ENCODE results near the gene ATOH8.

ATOH8 gene

DNA sequence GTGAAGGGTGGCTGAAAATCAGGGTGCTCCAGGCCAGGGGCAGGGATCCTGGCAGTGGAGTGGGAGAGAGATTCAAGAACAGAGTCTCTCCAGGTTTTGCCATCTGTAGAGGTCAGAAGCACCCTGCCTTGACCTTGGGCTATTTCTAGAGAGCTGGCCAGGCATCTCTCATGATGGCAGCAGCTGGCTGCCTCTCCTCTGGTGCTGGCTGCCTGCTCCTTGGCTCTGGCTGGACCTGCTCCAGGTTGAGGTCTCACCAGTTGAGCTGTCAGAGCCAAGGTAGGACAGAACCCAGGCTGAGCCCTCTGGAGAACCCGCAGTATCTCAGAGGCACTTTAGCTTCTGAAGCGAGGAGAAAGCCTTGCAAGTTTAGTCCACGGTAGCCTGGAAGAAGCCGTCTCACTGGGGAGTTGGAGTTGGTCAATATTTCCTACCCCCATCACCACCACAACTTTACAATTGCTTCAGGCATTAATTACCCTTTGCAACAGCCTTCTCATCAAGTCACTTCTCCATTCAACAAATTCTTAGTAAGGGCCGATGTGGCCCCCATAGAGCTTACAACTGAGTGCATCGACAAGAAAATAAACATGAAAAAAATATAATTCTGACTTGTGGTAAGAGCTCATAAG lies 34.1 kb upstream of the ATOH8 start:
- DNase-seq: no peak

DNA sequence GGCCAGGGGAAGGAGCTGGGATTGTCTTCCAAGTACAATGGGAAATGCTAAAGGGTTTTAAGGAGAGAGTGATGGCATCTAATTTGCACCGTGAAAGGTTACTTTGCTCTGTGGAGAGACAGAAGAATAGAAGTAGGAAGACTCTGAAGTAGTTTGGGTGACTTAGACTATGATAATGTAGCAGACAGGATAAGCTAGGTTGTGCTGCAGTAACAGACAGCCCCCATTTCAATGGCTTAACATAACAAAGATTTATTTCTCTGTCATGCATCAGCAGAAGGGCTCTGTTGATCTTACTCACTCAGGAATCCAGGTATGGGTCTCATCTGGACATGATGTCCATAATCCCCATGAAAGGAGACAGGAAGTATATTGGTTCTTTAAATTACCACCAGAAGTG lies 33.3 kb upstream of the ATOH8 start:
- no peak for DNase-seq

DNA sequence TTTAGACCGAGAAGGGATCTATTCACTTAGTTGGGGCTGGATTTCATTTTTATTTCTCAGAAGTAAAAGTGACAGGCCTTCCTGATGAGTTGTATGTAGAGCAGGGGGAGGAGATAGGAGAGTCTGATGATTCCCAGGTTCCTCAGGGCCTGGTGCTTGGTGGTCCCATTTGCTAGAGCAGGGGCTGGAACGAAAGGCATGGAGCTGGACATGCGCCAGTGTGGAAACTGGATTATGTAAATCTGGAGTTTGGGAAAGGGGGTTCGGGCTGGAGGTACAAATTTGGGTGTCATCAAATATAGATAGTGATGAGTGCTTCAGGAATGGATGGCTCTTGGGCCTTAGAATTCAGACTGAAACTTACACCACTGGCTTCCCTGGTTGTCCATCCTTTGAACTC lies 32.1 kb upstream of the ATOH8 start:
- no peak for DNase-seq

DNA sequence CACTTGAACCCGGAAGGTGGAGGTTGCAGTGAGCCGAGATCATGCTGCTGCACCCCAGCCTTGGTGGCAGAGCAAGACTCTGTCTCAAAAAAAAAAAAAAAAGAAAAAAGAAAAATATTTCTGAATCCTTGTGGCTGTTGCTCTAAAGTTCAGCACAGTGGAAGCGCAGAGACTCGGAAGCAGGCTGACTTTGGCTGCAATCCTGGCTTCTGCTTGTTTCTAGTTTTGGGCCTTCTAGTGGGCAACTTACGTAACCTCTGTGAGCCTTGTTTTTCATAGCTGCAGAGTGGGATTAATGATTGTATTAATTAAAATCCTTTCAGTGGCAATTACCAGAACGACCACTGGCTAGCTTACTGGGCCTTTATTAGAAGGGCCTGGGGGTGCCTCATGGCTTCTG lies 31.3 kb upstream of the ATOH8 start:
- DNase-seq: no peak

DNA sequence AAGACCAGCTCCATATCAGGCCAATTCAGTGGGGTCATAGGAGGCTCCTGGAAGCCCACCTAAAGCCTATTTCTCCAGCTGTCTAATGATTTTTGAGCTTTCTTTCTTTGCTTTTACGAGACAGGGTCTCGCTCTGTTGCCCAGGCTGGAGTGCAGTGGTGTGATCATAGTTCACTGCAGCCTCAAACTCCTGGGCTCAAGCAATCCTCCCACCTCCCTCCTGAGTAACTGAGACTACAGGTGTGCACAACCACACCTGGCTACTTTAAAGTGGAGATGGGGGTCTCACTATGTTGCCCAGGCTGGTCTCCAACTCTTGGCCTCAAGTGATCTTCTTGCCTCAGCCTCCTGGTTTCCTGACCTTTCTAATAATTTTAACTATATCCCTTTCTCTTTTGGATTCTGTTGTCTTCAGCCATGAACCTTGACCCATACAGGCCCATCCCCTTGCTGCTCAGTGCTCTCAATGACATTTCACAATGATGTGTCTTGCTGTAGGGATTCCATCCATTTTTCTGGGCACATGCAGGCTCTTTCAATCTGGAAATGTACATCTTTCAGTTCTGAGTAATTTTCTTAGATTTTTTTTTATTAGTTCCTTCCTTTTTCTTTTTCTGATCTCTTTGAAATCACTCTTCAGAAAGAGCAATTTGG lies 30.0 kb upstream of the ATOH8 start:
- no peak for DNase-seq

DNA sequence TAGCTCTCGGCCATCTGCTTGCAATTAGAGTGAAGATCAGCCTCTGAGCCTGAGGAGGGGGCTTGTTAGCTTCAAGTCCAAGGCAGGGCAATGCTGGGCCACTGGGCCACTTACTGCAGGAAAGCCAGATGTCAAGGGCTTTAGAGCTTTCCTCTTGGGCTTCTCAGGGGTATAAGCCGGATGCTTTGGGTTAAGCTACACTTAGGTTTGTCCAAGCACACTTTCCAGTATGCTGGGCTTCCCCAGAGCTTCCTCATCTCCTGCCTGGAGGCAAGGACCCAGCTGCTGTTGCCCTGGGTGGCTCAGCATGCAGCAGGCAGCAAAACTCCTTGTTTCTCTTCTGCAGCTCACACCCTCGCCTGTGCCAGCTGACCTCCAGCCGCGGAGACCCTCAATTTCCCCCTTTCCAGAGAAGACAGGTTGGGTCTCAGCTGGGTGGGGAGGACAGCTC lies 29.0 kb upstream of the ATOH8 start:
- no peak for DNase-seq

DNA sequence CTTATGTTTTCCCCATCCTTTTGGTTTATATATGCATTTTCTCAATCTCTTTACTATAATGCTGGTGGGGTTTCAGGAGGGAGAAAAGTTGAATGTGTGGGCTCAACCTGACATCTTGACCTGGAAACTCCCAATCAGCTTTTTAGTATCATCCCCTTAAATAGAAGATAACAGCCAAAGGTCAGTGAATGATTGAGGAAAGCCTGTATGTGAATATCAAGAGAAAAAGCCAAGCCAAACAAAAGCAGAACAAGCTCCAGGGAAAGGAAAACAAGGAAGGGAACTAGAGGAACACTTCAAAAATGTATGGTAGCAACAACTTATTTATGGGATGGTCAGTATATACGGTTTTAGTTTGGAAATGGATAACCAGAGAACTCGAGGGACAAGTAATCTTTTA lies 28.3 kb upstream of the ATOH8 start:
- DNase-seq: no peak

DNA sequence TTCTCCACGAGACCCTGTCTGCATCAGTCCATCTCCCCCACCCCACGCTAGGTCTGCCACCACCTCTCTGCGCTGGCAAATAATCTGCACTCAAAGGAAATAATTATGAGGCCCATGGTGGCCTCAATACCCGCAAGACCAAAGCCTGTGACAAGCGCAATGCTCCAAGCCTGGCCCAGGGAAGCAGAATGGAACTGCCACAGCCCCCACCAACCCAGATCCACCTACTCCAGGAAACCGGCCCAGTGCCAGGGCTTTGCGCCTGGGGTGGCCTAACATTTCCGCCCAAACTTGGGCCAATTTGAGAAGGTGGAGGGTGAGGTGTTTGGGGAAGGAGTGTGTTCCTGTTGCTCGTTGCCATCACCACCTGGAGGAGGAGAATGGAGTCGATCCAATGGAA lies 26.0 kb upstream of the ATOH8 start:
- no peak for DNase-seq

DNA sequence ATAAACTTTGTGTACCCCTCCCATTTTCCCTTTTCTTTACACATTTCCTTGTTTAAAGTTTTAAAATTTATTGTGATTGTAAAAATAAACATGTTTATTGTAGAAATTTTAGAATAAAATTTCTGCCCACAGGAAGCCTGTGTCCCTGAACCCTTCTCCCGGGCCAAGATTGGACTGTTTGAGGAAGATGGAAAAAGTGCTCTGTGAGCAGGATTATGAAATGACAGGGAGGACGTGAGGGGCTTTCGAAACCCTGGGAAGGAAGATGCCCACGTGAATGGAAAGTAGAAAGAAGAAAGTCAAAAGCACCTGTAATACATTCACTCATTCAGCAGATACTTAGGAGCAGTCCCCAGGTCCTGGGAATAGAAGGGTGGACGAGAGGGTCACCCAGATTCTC lies 25.4 kb upstream of the ATOH8 start:
- DNase-seq: no peak

DNA sequence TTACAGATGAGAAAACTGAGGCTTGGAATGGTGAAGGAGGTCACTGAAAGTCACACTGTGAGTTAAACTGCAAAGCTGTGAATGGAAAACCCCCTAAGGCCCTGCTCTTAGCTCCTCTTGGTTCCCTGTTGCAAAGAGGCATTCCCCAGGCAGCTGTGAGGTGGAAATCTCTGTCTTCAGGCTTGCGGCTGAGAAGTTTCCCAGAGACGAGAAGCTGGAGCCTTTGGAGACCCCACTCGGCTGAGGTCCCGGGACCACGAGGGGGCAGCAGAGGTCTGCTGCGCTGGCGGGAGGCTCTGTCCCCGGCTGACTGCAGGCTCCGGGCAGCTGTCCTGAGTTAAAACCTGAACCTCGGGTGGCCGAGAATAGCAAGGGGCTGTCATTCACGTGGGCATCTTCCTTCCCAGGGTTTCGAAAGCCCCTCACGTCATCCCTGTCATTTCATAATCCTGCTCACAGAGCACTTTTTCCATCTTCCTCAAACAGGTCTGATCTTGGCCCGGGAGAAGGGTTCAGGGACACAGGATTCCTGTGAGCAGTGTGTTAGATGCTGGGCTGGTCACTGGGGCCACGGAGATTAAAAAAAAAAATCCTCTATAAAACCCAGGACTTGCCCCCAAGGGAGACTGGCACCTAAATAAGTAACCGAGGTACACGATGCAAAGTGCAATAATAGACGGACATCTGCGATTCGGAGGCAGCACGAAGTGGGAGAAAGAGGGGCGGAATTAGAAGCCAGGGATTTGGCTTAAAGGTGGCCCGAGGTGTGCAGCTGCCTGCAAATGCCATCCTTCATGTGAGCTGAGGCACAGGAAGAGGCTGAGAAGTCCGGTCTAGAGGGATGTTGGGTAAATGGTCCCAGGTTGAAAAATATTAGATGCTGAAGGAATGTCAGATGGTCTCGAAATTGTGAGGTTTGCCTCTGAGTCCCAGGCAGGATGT lies 24.6 kb upstream of the ATOH8 start:
- peak; percentile 93 for DNase-seq

DNA sequence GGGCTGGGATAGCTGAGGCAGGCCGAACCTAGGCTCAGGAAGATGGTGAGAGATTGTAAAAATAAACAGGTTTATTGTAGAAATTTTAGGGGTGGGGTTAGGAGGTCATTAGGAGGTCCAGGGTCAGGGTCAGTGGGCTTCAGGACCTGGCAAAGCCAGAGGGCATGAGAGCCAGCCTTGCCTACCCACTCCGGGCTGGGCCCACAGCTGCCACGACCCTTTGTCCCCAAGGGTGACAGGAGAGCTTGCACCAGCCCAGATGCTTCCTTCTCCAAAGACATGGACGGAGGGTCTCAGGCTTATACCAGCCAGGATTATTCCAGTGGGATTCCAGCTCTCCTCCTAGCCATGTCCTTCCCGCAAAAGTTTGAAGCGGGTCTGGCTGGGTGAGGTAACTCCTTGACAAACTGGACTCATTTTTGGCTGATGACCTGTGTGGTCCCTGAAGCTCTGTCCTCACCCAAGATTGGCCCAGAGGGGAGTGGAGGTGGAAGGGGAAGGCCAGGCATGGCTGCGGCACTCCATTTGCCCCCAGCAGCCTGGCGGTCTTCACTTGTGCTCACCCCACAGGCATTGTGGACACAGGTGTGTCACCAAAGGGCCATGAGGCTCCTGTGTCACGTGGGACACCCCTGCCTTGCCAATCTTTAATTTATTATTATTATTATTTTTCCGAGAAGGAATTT lies 23.8 kb upstream of the ATOH8 start:
- DNase-seq: no peak

DNA sequence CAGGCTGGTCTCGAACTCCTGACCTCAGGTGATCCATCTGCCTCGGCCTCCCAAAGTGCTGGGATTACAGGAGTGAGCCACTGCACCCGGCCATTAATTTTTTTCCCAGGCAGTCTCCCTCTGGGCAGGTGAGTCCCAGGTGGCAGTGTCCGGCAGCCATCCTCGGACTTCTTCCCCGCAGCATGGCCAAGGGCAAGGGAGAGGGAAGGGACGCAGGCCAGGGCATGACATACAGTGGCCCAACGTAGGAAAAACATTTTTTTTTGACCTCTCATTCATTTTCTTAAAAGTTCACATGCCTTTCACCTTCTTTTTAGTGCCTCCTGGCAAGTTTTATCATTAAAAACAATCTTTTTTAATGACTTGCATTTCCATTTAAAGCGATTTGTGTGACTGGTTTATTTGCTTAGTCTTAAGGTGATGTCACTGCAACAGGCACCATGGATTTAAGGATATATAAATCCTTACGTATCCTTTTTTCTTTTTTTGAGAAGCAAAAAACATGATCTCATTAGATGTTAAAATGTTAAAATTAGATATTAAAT lies 23.0 kb upstream of the ATOH8 start:
- no peak for DNase-seq

DNA sequence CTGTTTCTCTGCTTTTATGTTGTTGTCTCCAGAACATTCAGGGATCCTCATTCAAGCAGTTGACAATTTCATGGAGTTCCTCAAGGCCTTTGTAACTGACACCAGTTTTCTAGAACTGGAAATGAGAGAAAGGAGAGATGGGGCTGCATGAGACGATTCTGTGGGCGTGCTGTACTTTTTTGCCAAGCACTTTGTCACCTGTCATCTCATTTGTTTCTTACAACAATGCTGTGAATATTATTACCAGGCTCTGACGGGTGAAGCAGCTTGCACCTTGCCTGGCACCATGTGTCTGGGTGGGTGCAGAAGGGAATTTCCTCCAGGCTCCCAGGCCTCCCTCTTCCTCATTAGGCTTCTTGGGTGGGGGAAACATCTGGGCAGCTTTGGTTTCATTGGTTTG lies 22.2 kb upstream of the ATOH8 start:
- DNase-seq: no peak

DNA sequence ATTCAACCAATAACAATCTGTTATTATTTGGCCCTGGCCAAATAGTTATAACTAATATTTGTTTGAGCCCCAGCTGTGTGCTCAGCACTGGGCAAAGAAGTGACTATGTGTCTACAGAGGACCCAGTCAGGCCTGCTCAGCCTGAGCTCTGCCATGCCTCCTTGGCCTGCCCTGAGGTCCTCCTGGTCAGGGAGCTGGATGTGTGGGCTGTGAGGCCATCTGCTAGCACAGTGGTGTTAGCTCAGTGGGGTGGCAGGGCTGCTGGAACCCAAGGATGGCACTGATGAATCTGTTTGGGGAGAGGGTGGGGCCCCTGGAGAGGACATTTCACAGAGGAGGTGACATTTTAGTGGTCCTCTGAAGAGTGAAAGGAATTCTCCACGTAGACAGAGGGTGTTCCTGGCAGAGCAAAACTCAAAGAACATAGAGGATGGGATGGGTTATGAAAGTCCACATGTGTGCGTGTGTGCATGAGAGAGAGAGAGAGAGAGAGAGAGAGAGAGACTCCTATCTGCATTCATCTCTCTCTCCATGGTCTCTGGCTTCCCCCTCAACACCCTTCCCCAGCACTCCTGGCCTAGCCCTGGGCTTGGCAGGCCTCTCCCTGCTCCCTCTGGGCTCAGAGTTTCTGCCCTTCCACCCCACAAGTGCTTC lies 21.2 kb upstream of the ATOH8 start:
- no peak for DNase-seq

DNA sequence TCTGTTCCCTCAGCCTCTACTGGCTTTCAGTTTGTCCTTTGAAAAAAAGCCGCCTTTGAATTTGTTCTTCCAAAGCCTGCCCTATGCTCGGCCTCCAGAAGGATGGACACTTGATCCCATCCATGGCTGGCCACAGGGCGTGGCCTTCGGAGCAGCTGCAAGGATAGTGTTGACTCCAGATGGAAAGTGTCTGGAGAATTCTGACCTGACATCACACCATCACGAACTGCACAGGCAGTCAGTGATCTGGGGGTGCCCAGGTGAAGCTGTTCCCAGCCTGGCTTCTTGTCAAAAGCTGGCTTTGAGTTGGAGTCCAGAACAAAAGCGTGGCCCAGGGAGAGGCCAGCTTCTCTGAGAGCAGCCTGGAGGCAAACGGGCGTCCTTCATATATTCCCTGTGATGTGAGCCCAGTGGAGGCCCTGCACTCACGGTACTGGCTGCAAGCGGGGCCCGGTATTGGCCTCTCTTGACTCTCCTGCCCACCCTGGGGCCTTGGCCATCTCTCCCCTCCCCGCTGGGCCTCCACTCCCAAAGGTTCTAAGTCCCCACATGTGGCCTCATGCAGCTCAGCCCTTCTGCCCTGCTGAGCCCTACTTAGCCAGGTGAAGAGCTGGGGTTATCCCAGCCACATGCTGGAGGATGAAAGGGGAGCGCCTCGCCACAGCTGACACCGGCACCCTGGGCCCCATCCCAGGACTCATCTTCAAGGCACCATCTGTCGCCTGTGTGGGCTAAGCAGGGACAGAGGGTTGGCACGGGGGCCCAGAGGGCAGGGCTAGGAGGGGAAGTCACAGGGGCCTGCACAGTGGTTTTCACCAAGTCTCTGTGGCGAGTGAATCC lies 20.4 kb upstream of the ATOH8 start:
- peak; percentile 80 for DNase-seq

DNA sequence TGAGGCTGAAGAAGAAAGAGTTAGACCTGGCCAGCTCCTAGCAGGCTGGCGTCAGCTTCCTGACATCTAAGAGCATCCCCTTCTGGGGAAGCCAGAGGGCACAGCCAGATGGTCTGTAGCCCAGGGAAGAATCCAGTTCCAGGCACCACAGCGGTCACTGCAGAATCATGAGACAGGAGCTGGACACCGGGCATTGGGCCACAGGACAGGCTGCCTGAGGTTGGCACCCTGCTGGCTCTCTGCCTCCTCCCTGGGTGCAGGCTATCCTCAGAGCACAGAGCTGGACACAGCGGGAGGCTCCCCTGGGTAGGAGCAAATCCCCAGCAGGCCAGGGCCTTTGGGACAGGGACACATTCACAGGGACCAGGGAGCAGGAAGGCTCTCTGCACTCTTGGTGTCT lies 19.8 kb upstream of the ATOH8 start:
- no peak for DNase-seq

DNA sequence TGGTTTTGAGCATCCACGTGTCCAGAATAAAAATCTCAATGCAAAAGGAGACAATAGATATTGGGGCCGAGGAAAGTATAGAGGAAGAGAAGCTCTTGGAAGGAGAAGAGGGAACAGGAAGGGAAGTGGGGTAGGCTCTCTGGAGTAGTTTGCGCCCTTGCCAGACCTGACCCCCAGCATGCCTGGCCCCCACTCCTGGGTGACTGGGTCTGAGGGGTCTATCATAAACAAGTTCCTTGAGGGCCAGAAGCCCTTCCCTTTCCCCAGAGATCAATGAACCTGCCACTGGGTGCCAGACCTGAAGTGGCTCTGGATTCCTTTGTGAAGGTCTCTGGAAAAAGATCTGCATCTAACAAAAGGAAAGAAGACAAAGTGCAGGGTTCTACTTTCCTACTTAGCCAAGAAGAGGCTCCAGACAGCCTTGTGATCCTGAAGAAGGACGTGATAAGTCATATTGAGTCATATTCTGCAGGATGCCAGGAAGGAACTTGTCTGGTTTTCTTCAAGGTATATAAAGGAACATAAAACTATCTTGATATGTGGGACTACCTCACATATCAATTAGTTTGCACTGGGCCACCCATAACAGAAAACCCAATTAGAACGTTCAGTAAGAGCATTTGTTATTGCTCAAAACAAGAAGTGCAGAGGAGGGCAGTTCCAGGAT lies 18.7 kb upstream of the ATOH8 start:
- DNase-seq: no peak

DNA sequence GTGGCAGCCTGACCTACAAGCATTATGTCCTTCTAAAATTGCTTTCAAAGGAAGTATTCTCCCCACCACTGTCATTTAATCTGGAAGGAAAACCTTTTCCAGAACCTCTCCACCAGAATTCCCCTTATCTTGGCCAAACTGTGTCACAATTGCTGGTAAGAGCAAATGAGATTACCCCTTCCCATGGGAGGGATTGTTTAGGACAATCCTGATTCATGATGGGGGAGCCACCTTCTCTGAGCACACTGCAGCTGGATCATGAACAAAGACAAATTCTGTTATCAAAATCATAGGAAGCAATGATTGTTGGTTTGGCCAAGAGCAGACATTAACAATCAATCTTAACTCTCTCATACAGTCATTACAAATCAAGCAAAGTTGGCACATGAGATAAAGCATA lies 18.1 kb upstream of the ATOH8 start:
- no peak for DNase-seq

DNA sequence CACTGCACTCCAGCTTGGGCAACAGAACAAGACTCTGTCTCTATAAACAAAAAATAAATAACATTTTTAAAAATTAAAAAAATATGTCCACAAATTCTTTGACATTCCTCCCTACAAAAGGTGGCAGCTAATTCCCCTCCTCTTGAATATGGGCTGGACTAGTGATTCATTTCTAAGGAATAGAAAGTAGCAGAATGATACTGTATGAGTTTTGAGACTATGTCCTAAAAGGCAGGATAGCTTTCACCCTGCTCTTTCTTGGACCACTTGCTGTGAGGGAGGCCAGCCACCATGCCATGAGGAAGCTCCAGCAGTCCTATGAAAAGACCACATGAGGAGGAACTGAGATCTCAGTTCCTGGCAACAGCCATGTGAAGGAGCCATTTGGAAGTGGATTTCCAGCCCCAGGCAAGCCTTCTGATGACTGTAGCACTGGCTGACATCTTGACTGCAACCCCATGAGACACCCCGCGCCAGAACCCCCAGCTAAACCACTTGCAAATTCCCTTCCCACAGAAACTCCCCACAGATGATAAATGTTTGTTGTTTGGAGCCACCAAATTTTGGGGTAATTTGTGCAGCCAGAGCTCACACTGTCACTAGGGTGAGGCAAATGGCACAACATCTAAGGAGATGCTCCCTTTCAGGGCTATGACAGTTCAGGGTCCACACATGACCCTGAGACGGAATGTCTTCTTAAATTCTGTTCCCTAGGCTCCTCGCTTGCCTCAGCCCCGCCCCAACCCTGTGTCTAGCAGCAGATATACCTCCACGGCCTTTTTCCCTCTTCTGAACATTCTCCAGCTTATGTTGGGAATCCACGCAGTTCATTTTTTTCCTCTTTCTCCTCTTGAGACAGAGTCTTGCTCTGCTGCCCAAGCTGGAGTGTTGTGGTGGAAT lies 17.1 kb upstream of the ATOH8 start:
- no peak for DNase-seq

DNA sequence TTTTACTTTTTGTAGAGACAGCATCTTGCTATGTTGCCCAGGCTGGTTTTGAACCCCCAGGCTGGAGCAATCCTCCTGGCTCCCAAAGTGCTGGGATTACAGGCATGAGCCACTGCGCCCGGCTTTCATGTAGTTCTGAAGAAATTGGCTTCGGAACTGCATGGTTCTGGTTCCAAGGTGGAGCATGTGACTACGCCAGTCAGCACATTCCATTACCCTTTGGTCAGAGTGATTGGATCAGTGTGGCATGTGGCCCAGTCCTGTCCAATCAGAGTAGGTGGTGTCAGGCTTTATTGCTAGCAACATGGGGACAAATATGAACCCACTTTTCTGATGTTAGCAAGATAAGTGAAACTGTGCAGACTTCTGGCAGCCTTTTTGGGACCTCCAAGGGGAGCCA lies 16.3 kb upstream of the ATOH8 start:
- peak; percentile 79 for DNase-seq
